Activated naive CD4-positive, alpha-beta T cell treated with anti-CD3 and anti-CD28 coated beads, Interleukin-2, amount 50 U/mL, for 72 hours (primary cell): ENCODE data around the gene KRCC1. TPM values are rescaled to one million over a fixed set of nuclear protein-coding genes. Genes with fewer than 3 reads are reported as not detected.
"Not testable (repeated sequence)": the region's sequence is repeated elsewhere in the genome, so short reads cannot be mapped to it uniquely, and the experiment has no call there.

Source experiments
- ATAC-seq, 2 donors: fragments of 150-1000 bp; cut with Tn5 transposase; 2 replicates each; pipeline ENCODE4 v1.10.0; 2021; ENCODE audit warnings: mild to moderate bottlenecking in 2 of 2, moderate library complexity in 2 of 2
- DNase-seq, 2 donors: peaks; one replicate each; pipeline ENCODE4 v3.0.0; 2021 to 2022; ENCODE audit warnings: low spot score in 2 of 2
- H3K27ac Mint-ChIP-seq, 2 donors: one replicate each; pipeline ENCODE4 v1.8.0; 2022; ENCODE audit warnings: mild to moderate bottlenecking in 2 of 2, mixed read lengths in 2 of 2
- H3K36me3 Mint-ChIP-seq, 2 donors: one replicate each; pipeline ENCODE4 v1.8.0; 2022; ENCODE audit warnings: mixed read lengths in 2 of 2
- H3K9me3 Mint-ChIP-seq, 2 donors: one replicate each; pipeline ENCODE4 v1.8.0; 2022; ENCODE audit warnings: mixed read lengths in 2 of 2
- total RNA-seq, 2 donors: library from RNA; stranded (reverse); gene quantifications; one replicate each; pipeline ENCODE4 v1.2.3, GENCODE V29; 2022

KRCC1 gene
- total RNA-seq, 2 donors from 2014 or later, result 1.3 to 11.7 TPM

GRCh38 chr2:88000474-88000873 lies 55.1 kb downstream of the KRCC1 start:
- DNase-seq, H3K36me3 Mint-ChIP-seq, ATAC-seq, H3K9me3 Mint-ChIP-seq, H3K27ac Mint-ChIP-seq: not testable (repeated sequence)

DNA sequence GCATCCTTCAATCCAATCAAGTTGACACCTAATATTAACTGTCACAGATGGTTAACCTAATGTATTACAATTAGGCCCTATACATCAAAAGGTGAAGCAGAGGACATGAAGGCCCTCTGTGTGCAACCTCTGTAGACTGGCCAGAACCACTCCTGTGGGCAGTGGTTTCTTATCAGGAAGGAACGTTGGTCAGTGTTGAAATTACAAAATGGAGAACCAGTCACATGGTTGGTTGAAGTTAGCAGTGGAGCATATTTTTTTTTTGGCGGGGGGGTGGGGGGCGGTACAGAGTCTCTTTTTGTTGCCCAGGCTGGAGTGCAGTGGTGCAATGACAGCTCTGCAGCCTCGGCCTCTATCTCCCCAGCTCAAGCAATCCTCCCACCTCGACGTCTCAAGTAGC lies 59.0 kb downstream of the KRCC1 start:
- no peak overlapping the region for H3K27ac Mint-ChIP-seq
- ATAC-seq, result no peak

DNA sequence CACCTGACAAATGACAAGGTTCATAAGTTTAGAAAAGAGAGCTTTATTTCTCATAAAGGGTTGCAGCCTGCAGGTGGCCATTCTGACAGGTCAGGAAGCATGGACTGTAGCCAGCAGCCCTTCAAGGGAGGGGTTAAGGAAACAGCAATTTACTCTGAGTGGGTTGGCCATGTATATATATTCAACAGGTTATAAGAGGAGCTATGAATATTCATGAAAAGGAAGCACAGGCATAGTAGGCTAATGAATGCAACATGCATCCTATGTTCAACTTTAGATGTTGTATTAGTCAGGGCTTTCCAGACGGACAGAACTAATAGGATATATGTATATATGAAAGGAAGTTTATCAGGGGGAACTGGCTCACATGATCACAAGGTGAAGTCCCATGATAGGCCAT lies 59.8 kb downstream of the KRCC1 start:
- no peak for DNase-seq

More for the DNA sequence above, 59.0 kb downstream of the KRCC1 start:
- Mint-ChIP-seq H3K9me3 (peaks cover 3% of the 10 kb centered on the region in 2 donors), H3K36me3 (no peaks in the 10 kb centered on the region)
- DNase-seq, result no peak

GRCh38 chr2:87994304-87994850 lies 61.2 kb downstream of the KRCC1 start:
- H3K9me3 Mint-ChIP-seq, H3K36me3 Mint-ChIP-seq, ATAC-seq, DNase-seq, H3K27ac Mint-ChIP-seq: not testable (repeated sequence)

More for the DNA sequence above, 59.8 kb downstream of the KRCC1 start:
- Mint-ChIP-seq H3K27ac (no peak overlapping the region), H3K9me3 (peaks cover 3% of the 10 kb centered on the region in 2 donors), H3K36me3 (no peaks in the 10 kb centered on the region)
- ATAC-seq, result no peak

GRCh38 chr2:87992569-87992968 lies 63.0 kb downstream of the KRCC1 start:
- H3K9me3 Mint-ChIP-seq, ATAC-seq, H3K36me3 Mint-ChIP-seq, H3K27ac Mint-ChIP-seq, DNase-seq: not testable (repeated sequence)

GRCh38 chr2:87987473-87987872 lies 68.1 kb downstream of the KRCC1 start:
- H3K27ac Mint-ChIP-seq, H3K36me3 Mint-ChIP-seq, DNase-seq, H3K9me3 Mint-ChIP-seq, ATAC-seq: not testable (repeated sequence)

DNA sequence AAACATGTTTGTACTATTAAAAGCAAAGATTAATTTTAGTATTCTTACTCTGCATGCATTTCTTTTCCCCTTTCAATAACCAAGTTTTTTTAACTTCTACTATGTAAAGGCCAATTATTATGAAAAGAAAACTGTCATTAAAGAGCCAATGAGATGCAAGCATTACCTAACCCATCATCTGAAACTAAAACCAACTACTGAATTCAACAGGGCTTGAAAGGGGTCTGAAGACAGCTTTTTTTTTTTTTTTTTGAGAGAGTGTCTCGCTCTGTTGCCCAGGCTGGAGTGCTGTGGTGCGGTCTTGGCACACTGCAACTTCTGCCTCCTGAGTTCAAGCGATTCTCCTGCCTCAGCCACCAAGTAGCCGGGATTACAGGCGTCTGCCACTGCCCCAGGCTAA lies 69.7 kb downstream of the KRCC1 start:
- H3K9me3 Mint-ChIP-seq, H3K27ac Mint-ChIP-seq, ATAC-seq, DNase-seq, H3K36me3 Mint-ChIP-seq: not testable (repeated sequence)

GRCh38 chr2:87981182-87981581 lies 74.4 kb downstream of the KRCC1 start:
- not testable (repeated sequence) for H3K9me3 Mint-ChIP-seq, DNase-seq, H3K27ac Mint-ChIP-seq, ATAC-seq, H3K36me3 Mint-ChIP-seq

Other genes starting within 250 kb of the KRCC1 start
- 1 to 10 TPM in 1 of 2 donors, under 1 TPM in 1; 0.33 to 2.0 TPM for gene RGPD2, start 230.0 kb downstream of the KRCC1 start, total RNA-seq
- 10 to 100 TPM; 12.6 to 43.6 TPM for gene RNU2-63P, start 39.2 kb downstream of the KRCC1 start, total RNA-seq
- not detected for gene SMYD1, start 12.0 kb upstream of the KRCC1 start, total RNA-seq
- gene FABP1, start 72.3 kb upstream of the KRCC1 start, total RNA-seq, result not detected
- gene THNSL2, start 114.6 kb upstream of the KRCC1 start, total RNA-seq, result 1 to 10 TPM; 1.1 to 1.4 TPM